Effector memory CD4-positive, alpha-beta T cell (primary cell): Measurements from ENCODE around the gene RHOU.
"Not testable (repeated sequence)": the region's sequence is repeated elsewhere in the genome, so short reads cannot be mapped to it uniquely, and the experiment has no call there.

Experiments
- DNase-seq, 3 donors: peaks; one replicate each; pipeline ENCODE4 v3.0.0-alpha.2; 2020
- H3K27ac ChIP-seq: 2 replicates; pipeline ENCODE4 v1.7.0; 2013; ENCODE audit warnings: mild to moderate bottlenecking, low read length, moderate library complexity; ENCODE audit not compliant: insufficient read depth, poor library complexity, severe bottlenecking
- H3K27me3 ChIP-seq: replicated peaks from 2 replicates; pipeline ENCODE4 v1.7.0; 2013; ENCODE audit warnings: mild to moderate bottlenecking, low read length; ENCODE audit not compliant: insufficient read depth, control insufficient read depth, poor library complexity, severe bottlenecking
- H3K36me3 ChIP-seq: 2 replicates; pipeline ENCODE4 v1.7.0; 2013; ENCODE audit warnings: mild to moderate bottlenecking, low read length, moderate library complexity; ENCODE audit not compliant: control insufficient read depth, insufficient read depth
- H3K4me1 ChIP-seq: 2 replicates; pipeline ENCODE4 v1.7.0; 2013; ENCODE audit warnings: low read length, mild to moderate bottlenecking; ENCODE audit not compliant: control insufficient read depth, insufficient read depth, poor library complexity, severe bottlenecking
- H3K4me3 ChIP-seq: 2 replicates; pipeline ENCODE4 v1.7.0; 2013; ENCODE audit warnings: low read length, low read depth, mild to moderate bottlenecking; ENCODE audit not compliant: insufficient read depth, poor library complexity, severe bottlenecking
- H3K9me3 ChIP-seq: 2 replicates; pipeline ENCODE4 v1.7.0; 2013; ENCODE audit warnings: mild to moderate bottlenecking, low read length, moderate library complexity; ENCODE audit not compliant: control insufficient read depth

RHOU gene

DNA sequence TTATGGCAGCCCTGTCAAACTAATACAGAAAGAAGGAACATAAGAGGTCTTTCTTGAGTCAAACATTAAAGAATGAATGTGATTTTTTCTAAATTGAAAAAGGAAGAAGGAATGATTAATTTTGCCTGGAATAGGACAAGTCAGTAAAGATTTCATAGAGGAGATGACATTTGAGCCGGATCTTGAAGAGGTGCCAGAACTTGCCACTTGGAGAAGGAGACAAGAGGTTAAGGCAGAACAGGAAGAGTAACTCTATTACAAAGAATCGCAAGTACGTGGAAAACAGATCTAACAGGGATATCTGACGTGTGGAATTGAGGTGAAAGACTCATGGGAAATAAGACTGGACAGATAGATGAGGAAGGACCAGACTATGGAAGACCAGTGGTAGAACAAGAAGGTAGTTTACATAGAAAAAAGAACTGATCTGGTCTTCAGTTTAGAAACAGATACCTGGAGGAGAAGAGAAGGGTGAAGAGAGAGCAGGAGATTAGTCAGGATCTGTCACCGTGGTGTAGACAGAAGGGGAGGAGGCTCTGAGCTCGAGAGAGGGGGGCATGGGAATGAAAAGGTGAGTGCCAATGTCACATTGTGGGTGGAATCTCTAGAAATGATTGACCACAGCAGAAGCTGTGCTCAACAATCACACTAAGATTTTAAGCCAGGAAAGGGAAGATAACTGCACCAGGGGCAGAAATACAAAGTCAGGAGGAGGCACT, 32.5 kb downstream of the RHOU start:
- Histone ChIP-seq H3K36me3 (no peaks in the 10 kb centered on the region), H3K4me1 (peaks cover 6% of the 10 kb centered on the region), H3K27me3 (no peaks in the 10 kb centered on the region), H3K27ac (no peak overlapping the region), H3K9me3 (no peaks in the 10 kb centered on the region), H3K4me3 (no peak overlapping the region)
- no peak for DNase-seq

DNA sequence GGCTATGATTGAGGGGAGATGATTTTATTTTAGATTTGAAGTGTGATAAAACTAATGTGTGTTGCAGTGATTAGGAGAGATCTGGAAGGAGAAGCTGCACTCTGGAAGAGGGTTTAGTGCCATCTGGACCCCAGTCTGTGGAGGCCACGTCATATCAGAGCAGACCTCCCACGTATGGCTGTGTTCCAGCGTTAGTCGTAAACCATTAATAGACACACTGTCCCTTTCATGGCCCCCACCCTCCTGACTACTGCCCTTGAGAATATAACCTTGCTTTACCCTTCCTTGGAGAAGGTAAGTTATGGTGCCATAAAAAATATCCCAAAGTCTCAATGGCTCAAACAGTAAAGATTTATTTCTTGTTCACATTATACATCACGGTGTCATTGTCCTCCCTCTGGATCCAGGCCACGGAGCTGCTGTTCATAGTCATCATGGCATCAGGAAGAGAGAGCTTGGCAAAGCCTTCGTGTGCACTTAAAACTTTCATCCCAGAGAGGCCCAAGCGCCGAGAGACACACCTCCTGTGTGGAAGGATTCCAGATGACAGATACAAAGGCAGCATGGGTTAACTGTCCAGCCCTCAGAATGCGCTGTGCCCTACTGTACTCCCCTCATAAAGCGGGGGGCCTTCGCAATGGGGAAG, 33.2 kb downstream of the RHOU start:
- Histone ChIP-seq H3K36me3 (no peaks in the 10 kb centered on the region), H3K4me1 (peaks cover 6% of the 10 kb centered on the region), H3K4me3 (no peak overlapping the region), H3K27ac (no peak overlapping the region), H3K27me3 (no peaks in the 10 kb centered on the region), H3K9me3 (no peaks in the 10 kb centered on the region)
- no peak for DNase-seq

- no peaks in the 10 kb centered on the region for H3K9me3 ChIP-seq
- H3K36me3 ChIP-seq, result no peaks in the 10 kb centered on the region
- no peak for DNase-seq
- peaks cover 1% of the 10 kb centered on the region for H3K4me1 ChIP-seq
- no peaks in the 10 kb centered on the region for H3K27me3 ChIP-seq
- no peak overlapping the region for H3K4me3 ChIP-seq
- no peak overlapping the region for H3K27ac ChIP-seq
Measured at GRCh38 chr1:228770779-228771223, 35.5 kb downstream of the RHOU start.

- no peaks in the 10 kb centered on the region for H3K9me3 ChIP-seq
- DNase-seq, result no peak
Measured at GRCh38 chr1:228772516-228773212, 37.4 kb downstream of the RHOU start.

DNA sequence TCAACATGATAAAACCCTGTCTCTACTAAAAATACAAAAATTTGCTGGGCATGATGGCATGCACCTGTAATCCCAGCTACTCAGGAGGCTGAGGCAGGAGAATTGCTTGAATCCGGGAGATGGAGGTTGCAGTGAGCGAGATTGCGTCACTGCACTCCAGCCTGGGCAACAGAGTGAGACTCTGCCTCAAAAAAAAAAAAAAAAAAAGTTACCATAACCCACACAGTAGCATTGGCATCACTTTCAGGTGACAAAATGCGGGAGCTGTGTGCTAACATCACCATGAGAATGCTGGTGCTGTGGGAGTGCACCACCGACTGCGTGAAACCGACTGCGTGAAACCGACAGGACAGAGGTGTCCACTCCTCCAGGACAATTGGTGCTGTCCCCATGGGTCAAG, 40.7 kb downstream of the RHOU start:
- H3K9me3 ChIP-seq, H3K36me3 ChIP-seq, H3K27me3 ChIP-seq, H3K4me1 ChIP-seq, H3K4me3 ChIP-seq, H3K27ac ChIP-seq, DNase-seq: not testable (repeated sequence)

More at GRCh38 chr1:228772516-228773212, 37.4 kb downstream of the RHOU start:
- Histone ChIP-seq H3K4me3 (no peak overlapping the region), H3K4me1 (no peaks in the 10 kb centered on the region), H3K36me3 (no peaks in the 10 kb centered on the region), H3K27me3 (no peaks in the 10 kb centered on the region), H3K27ac (no peak overlapping the region)

DNA sequence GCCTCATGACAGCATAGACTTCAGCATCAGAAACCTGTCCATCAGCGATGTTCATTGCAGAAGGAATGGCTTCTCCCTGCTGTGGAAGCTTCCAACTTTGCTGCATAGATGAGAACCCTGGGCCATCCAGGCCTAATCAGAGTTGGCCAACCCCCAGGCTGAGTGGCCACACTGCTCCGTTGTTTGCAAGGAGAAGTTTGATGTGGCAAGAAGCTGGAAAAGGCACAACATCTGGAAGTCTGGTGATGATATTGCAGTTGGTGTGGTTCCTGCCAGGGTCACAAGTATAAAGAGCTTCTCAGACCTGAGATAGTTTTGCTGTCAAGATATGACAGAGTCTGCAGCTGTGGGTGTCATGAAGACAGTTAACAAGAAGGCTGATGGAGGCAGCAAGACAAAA, 41.2 kb downstream of the RHOU start:
- Histone ChIP-seq H3K4me1 (no peaks in the 10 kb centered on the region), H3K4me3 (no peak overlapping the region), H3K27me3 (no peaks in the 10 kb centered on the region), H3K27ac (no peak overlapping the region), H3K9me3 (no peaks in the 10 kb centered on the region), H3K36me3 (no peaks in the 10 kb centered on the region)
- no peak for DNase-seq

DNA sequence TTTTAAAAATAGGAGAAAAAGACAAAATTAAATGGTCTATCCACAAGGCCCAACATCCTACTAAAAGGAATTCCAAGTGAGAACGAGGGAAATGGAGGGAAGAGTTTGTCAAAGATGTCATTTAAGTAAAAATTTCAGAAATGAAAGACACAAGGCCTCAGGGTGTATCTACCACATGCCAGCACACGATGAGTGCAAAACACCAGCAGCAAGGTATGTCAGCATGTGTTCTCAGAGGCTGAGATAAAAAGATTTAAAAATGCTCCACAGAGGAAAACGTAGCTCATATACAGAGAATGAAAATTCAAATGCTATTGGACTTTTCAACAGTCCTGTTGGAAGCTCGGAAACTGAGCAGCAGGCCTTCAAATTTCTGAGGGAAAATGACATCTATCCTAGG, 42.0 kb downstream of the RHOU start:
- Histone ChIP-seq H3K9me3 (no peaks in the 10 kb centered on the region), H3K4me1 (no peaks in the 10 kb centered on the region), H3K36me3 (no peaks in the 10 kb centered on the region), H3K27me3 (no peaks in the 10 kb centered on the region), H3K4me3 (no peak overlapping the region), H3K27ac (no peak overlapping the region)
- DNase-seq, result no peak

DNA sequence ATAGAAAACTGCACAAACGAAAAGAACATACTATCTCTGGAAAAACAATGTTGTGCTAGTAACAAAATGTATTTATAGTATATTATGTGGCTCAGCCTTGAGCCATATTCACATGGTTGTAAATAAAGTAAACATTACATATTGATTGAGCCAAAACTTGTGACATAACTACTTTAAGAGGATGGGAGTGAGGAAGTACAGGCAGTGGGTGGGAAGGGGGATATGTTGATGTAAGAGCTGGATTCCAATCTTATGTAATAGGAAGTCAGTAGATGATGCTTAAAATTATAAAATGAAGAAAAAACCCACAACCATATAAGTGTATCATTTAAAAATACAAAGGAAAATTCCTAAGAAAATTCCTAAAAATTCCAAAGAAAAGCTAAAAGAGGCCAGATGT, 42.7 kb downstream of the RHOU start:
- H3K27ac ChIP-seq, result no peak overlapping the region
- no peaks in the 10 kb centered on the region for H3K27me3 ChIP-seq
- no peak for DNase-seq
- H3K4me1 ChIP-seq, result no peaks in the 10 kb centered on the region
- H3K4me3 ChIP-seq, result no peak overlapping the region
- no peaks in the 10 kb centered on the region for H3K9me3 ChIP-seq
- no peaks in the 10 kb centered on the region for H3K36me3 ChIP-seq

GRCh38 chr1:228778466-228778865, 43.2 kb downstream of the RHOU start:
- H3K4me1 ChIP-seq, result no peaks in the 10 kb centered on the region
- H3K27ac ChIP-seq, result no peak overlapping the region
- DNase-seq, result no peak
- H3K9me3 ChIP-seq, result no peaks in the 10 kb centered on the region
- H3K27me3 ChIP-seq, result no peaks in the 10 kb centered on the region
- H3K4me3 ChIP-seq, result no peak overlapping the region
- no peaks in the 10 kb centered on the region for H3K36me3 ChIP-seq

DNA sequence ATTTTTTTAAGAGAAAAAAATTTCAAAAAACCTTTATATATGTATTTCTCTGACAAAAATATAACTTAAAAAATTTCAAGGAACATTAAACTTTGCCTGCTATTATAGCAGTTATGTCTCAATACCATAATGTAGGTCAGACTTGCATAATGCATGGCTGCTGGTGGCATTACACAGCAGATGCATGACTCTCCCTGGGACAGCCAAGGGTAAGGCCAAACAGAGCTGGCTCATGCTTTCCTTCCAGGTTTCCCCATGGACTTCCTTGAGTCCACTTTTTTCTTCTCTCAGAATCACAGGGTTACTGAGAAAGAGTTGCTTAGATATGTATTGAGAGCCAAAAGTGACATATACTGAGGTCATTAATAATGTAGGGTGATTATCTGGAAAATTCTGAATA, 43.7 kb downstream of the RHOU start:
- Histone ChIP-seq H3K27me3 (no peaks in the 10 kb centered on the region), H3K4me1 (no peaks in the 10 kb centered on the region), H3K27ac (no peak overlapping the region), H3K4me3 (no peak overlapping the region), H3K9me3 (no peaks in the 10 kb centered on the region), H3K36me3 (no peaks in the 10 kb centered on the region)
- DNase-seq, result no peak
